ENCODE results near the gene RAD1.

- TF ChIP-seq CTCF (IDR thresholded peaks at IDR 0.05) (no peak), NFE2L2 (conservative IDR thresholded peaks at IDR 0.05; ENCODE audit: low read length) (no peak), ZFP36 (IDR thresholded peaks at IDR 0.05; ENCODE audit: borderline replicate concordance, partially characterized antibody) (no peak), JUN (IDR thresholded peaks at IDR 0.05) (no peak), RCOR1 (IDR thresholded peaks at IDR 0.05; ENCODE audit: low read depth, low read length) (no peak), MAZ (IDR thresholded peaks at IDR 0.05; ENCODE audit: borderline replicate concordance, low read depth, low read length) (no peak)
- TF ChIP-seq, protein P1, sequence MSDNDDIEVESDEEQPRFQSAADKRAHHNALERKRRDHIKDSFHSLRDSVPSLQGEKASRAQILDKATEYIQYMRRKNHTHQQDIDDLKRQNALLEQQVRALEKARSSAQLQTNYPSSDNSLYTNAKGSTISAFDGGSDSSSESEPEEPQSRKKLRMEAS (IDR thresholded peaks at IDR 0.05): no peak
Measured at GRCh38 chr5:34857894-34858293, 57.4 kb downstream of the RAD1 start.

Data from A549 (cell line).